ENCODE results near the gene POLA1.

The POLA1 gene

DNA sequence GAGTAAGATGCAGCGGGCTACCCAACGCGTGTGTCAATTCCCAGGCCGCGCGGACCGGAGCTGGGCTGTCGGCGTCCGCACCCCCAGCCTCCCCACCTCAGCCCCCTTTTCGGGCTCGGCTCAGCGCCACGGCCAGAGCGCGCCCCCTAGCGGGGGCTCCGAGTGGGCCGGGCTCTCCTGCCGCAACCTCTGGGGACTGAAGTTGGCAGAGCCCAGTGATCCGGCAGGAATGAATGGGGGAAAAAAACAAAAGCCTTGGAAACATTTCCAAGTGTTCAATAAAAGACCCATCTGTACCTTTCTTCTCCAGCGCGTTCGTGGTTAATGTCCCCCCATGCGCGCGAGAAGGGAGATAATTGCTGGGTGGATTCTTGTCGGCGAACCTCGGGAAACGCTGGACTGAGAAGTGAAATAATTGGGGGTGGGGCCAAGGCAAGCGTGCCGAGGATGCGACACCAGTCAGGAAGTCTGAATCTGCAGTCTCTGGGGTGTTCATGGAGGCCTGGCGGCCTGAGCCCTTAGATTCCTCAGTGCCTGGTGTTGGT is 327.3 kb downstream of the POLA1 start:
- no peaks in the 10 kb centered on the region for H3K9me3 ChIP-seq (ENCODE audit: insufficient read depth, low read length)
- no peaks in the 10 kb centered on the region for H4K20me1 ChIP-seq (ENCODE audit: insufficient read depth, low read length)
- no peak overlapping the region for H3K9ac ChIP-seq (ENCODE audit: low read length)
- no peaks in the 10 kb centered on the region for H3K79me2 ChIP-seq (ENCODE audit: low read length)
- TF ChIP-seq, protein P1, sequence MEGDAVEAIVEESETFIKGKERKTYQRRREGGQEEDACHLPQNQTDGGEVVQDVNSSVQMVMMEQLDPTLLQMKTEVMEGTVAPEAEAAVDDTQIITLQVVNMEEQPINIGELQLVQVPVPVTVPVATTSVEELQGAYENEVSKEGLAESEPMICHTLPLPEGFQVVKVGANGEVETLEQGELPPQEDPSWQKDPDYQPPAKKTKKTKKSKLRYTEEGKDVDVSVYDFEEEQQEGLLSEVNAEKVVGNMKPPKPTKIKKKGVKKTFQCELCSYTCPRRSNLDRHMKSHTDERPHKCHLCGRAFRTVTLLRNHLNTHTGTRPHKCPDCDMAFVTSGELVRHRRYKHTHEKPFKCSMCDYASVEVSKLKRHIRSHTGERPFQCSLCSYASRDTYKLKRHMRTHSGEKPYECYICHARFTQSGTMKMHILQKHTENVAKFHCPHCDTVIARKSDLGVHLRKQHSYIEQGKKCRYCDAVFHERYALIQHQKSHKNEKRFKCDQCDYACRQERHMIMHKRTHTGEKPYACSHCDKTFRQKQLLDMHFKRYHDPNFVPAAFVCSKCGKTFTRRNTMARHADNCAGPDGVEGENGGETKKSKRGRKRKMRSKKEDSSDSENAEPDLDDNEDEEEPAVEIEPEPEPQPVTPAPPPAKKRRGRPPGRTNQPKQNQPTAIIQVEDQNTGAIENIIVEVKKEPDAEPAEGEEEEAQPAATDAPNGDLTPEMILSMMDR (IDR thresholded peaks at IDR 0.05; ENCODE audit: low read depth, low read length): no peak
- no peak for TF ChIP-seq EZH2phosphoT487 (IDR thresholded peaks at IDR 0.05; ENCODE audit: low read depth)
- no peaks in the 10 kb centered on the region for H3K27me3 ChIP-seq (ENCODE audit: low read depth, low read length)
- no peaks in the 10 kb centered on the region for H3K36me3 ChIP-seq (replicated peaks; ENCODE audit: low read depth, low read length)
- no peaks in the 10 kb centered on the region for H3K4me1 ChIP-seq (ENCODE audit: low read length)
- no peak overlapping the region for H3K4me2 ChIP-seq (ENCODE audit: low read length)
- no peak overlapping the region for H3K27ac ChIP-seq (ENCODE audit: low read length)
- no peak overlapping the region for H2AFZ ChIP-seq (ENCODE audit: low read depth, low read length)
- H3K4me3 ChIP-seq (ENCODE audit: low read length): no peak overlapping the region

DNA sequence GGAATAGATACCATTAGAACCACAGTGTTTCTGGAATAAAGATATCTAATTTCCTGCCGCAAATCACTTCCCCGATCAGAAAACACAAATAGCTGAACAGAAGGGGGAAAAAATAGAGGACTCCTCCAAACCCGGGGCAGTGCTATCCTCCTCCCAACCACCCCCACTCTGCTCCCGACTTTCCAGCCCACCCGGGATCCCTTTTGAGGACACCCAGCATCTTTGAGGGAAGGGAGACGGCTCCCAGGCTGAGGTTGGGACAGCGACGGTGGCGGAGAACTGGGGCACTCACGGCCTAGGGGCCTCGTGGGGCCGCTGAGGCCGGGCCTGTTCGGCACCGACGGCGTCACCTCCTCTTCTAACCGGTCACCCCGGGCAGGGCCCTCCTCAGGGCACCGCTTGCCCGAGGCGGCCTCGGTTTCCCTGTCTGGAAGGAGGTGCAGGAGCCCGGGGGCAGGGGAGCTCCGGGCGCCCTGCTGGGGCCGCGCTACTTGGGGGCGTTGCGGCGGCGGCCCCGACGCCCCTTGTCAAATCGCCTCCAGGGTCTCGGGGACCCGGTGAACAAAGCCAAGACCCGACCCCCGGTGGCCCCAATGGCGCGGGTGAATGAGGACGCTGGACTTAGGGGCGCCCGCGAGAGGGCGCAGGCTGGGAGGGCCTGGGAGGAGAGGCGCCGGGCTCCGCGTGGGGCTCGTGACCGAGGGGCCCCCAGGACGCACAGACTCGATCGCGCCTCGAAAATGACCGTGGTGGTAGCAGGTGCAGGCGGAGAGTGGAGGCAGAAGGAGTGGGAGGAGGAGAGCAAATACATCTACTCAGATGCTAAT is 329.0 kb downstream of the POLA1 start:
- no peak for TF ChIP-seq EZH2phosphoT487 (IDR thresholded peaks at IDR 0.05; ENCODE audit: low read depth)
- TF ChIP-seq, protein P1 (IDR thresholded peaks at IDR 0.05; ENCODE audit: low read depth, low read length): no peak
- Histone ChIP-seq H3K79me2 (ENCODE audit: low read length) (no peaks in the 10 kb centered on the region), H3K4me3 (ENCODE audit: low read length) (no peak overlapping the region), H3K27me3 (ENCODE audit: low read depth, low read length) (no peaks in the 10 kb centered on the region), H3K27ac (ENCODE audit: low read length) (no peak overlapping the region), H3K9ac (ENCODE audit: low read length) (no peak overlapping the region), H3K4me1 (ENCODE audit: low read length) (no peaks in the 10 kb centered on the region), H4K20me1 (ENCODE audit: insufficient read depth, low read length) (no peaks in the 10 kb centered on the region), H3K9me3 (ENCODE audit: insufficient read depth, low read length) (no peaks in the 10 kb centered on the region), H2AFZ (ENCODE audit: low read depth, low read length) (no peak overlapping the region), H3K36me3 (replicated peaks; ENCODE audit: low read depth, low read length) (no peaks in the 10 kb centered on the region), H3K4me2 (ENCODE audit: low read length) (no peak overlapping the region)

DNA sequence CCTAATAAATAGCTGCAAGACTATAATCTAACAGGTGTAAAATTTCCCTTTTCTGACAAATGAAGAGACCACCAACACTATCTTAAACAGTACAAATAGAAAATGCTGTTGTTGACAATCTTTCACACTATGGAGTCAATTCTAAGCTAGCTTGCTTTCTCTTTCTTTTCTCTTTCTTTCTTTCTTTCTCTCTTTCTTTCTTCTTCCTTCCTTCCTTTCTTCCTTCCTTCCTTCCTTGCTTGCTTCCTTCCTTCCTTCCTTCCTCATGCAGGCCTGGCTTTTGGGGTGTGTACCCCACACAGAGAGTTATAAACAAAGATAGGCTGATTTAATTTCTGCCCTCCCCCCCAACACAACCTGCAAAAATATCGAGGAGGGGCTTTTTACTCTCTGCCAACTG is 330.2 kb downstream of the POLA1 start:
- H3K4me2 ChIP-seq (ENCODE audit: low read length): no peak overlapping the region
- H3K27me3 ChIP-seq (ENCODE audit: low read depth, low read length): no peaks in the 10 kb centered on the region
- H2AFZ ChIP-seq (ENCODE audit: low read depth, low read length): no peak overlapping the region
- H3K79me2 ChIP-seq (ENCODE audit: low read length): no peaks in the 10 kb centered on the region
- TF ChIP-seq EZH2phosphoT487 (IDR thresholded peaks at IDR 0.05; ENCODE audit: low read depth): no peak
- TF ChIP-seq, protein P1 (IDR thresholded peaks at IDR 0.05; ENCODE audit: low read depth, low read length): no peak
- H3K9ac ChIP-seq (ENCODE audit: low read length): no peak overlapping the region
- no peak overlapping the region for H3K4me3 ChIP-seq (ENCODE audit: low read length)
- no peaks in the 10 kb centered on the region for H3K9me3 ChIP-seq (ENCODE audit: insufficient read depth, low read length)
- no peaks in the 10 kb centered on the region for H3K36me3 ChIP-seq (replicated peaks; ENCODE audit: low read depth, low read length)
- no peaks in the 10 kb centered on the region for H3K4me1 ChIP-seq (ENCODE audit: low read length)
- no peaks in the 10 kb centered on the region for H4K20me1 ChIP-seq (ENCODE audit: insufficient read depth, low read length)
- no peak overlapping the region for H3K27ac ChIP-seq (ENCODE audit: low read length)

DNA sequence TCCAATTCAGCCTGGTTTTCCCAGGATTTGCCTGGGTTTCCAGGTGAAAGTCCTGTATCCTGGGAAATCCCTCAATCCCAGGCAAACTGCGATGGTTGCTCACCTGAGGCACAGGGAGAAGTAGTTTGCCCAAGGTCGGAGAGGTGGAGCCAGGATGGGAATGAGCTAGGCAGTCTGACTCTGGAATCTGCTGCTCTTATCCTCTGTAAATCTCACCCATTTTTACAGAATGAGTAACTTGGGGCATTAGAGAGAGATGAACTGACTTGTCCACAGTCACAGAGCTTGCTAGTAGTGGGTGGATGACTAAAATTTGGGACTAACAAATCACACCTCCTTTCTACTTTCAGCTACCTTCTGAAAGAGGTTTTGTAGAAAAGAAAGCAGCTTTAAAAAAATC is 331.9 kb downstream of the POLA1 start:
- no peaks in the 10 kb centered on the region for H3K27me3 ChIP-seq (ENCODE audit: low read depth, low read length)
- no peak for TF ChIP-seq EZH2phosphoT487 (IDR thresholded peaks at IDR 0.05; ENCODE audit: low read depth)
- TF ChIP-seq, protein P1 (IDR thresholded peaks at IDR 0.05; ENCODE audit: low read depth, low read length): no peak
- no peaks in the 10 kb centered on the region for H3K4me1 ChIP-seq (ENCODE audit: low read length)
- no peaks in the 10 kb centered on the region for H3K79me2 ChIP-seq (ENCODE audit: low read length)
- H3K4me2 ChIP-seq (ENCODE audit: low read length): no peak overlapping the region
- H3K36me3 ChIP-seq (replicated peaks; ENCODE audit: low read depth, low read length): no peaks in the 10 kb centered on the region
- H3K9ac ChIP-seq (ENCODE audit: low read length): no peak overlapping the region
- no peak overlapping the region for H2AFZ ChIP-seq (ENCODE audit: low read depth, low read length)
- no peak overlapping the region for H3K27ac ChIP-seq (ENCODE audit: low read length)
- H3K4me3 ChIP-seq (ENCODE audit: low read length): no peak overlapping the region
- H4K20me1 ChIP-seq (ENCODE audit: insufficient read depth, low read length): no peaks in the 10 kb centered on the region
- no peaks in the 10 kb centered on the region for H3K9me3 ChIP-seq (ENCODE audit: insufficient read depth, low read length)

Data from OCI-LY3 (cell line).